ENCODE measurements around the gene GALNT11. TPM values are rescaled to one million over a fixed set of nuclear protein-coding genes. Genes with fewer than 3 reads are reported as not detected.

Gene GALNT11
- polyA plus RNA-seq, 2 of the 4 experiments (the other 2 are of a cell fraction): 27.4 to 44.3 TPM

- POLR2A ChIA-PET: no interaction called here
- Histone ChIP-seq H3K9me3 (no peaks in the 10 kb centered on the region), H3K4me2 (no peak overlapping the region), H3K27ac (no peak overlapping the region), H3K4me3 (no peak overlapping the region), H3K4me1 (no peaks in the 10 kb centered on the region)
- FAIRE-seq: no peak
- 90% methylated on average over 4 of the region's 4 CpGs for WGBS (ENCODE audit: missing lambda C conversion rate)
- TF ChIP-seq HOXA7 (CRISPR knock-in tag; IDR thresholded peaks at IDR 0.05) (no peak), HOXB5 (CRISPR knock-in tag; IDR thresholded peaks at IDR 0.05) (no peak)
- CTCF ChIA-PET: no interaction called here
- no peak for ATAC-seq
- no peak for DNase-seq (ENCODE audit: low read depth in 1 of 2, low spot score in 1 of 2)
These were observed 71.9 kb downstream of the GALNT11 start for GRCh38 chr7:152097330-152097729.

GRCh38 chr7:152103066-152103465, 77.6 kb downstream of the GALNT11 start:
- DNase-seq (ENCODE audit: low read depth in 1 of 2, low spot score in 1 of 2) (no peak), ATAC-seq (no peak), FAIRE-seq (no peak)
- H3K4me1 ChIP-seq: no peaks in the 10 kb centered on the region
- 88% methylated on average over 7 of the region's 7 CpGs for WGBS (ENCODE audit: missing lambda C conversion rate)
- no peaks in the 10 kb centered on the region for H3K9me3 ChIP-seq
- H3K4me3 ChIP-seq: no peak overlapping the region
- ChIA-PET POLR2A (no interaction called here), CTCF (interaction anchor here (1.2 kb wide), 1 partner anchor 15 kb away, joined by 4 read pairs; no protein-coding TSS in a partner anchor)
- no peak overlapping the region for H3K27ac ChIP-seq
- H3K4me2 ChIP-seq: no peak overlapping the region
- no peak for TF ChIP-seq ZNF302 (CRISPR knock-in tag; IDR thresholded peaks at IDR 0.05)
- TF ChIP-seq RNF2 (IDR thresholded peaks at IDR 0.05; ENCODE audit: borderline replicate concordance, low read depth): no peak

- ChIA-PET POLR2A (no interaction called here), CTCF (interaction anchor here (1.2 kb wide), 1 partner anchor 15 kb away, joined by 4 read pairs; no protein-coding TSS in a partner anchor)
- 74% methylated on average over 5 of the region's 5 CpGs for WGBS (ENCODE audit: missing lambda C conversion rate)
- no peak overlapping the region for H3K4me2 ChIP-seq
- FAIRE-seq: no peak
- no peaks in the 10 kb centered on the region for H3K9me3 ChIP-seq
- no peaks in the 10 kb centered on the region for H3K4me1 ChIP-seq
- no peak for ATAC-seq
- TF ChIP-seq SMC3 (IDR thresholded peaks at IDR 0.05): no peak
- no peak for TF ChIP-seq RAD21 (conservative IDR thresholded peaks at IDR 0.05 in 1 of 2, IDR thresholded peaks at IDR 0.05 in 1 of 2)
- no peak for TF ChIP-seq REST (IDR thresholded peaks at IDR 0.05)
- no peak for TF ChIP-seq PHF8 (IDR thresholded peaks at IDR 0.05; ENCODE audit: borderline replicate concordance, low read depth)
- no peak for TF ChIP-seq MAFK (IDR thresholded peaks at IDR 0.05; ENCODE audit: partially characterized antibody)
- TF ChIP-seq CEBPB (IDR thresholded peaks at IDR 0.05): no peak
- TF ChIP-seq POLR2AphosphoS2 (conservative IDR thresholded peaks at IDR 0.05; ENCODE audit: low read length): no peak
- no peak for TF ChIP-seq KDM1A (IDR thresholded peaks at IDR 0.05; ENCODE audit: low read depth)
- TF ChIP-seq CBX8 (IDR thresholded peaks at IDR 0.05): no peak
- TF ChIP-seq CHD2 (IDR thresholded peaks at IDR 0.05; ENCODE audit: low read length, partially characterized antibody): no peak
- TF ChIP-seq RFX5 (IDR thresholded peaks at IDR 0.05): no peak
- TF ChIP-seq PBX3 (IDR thresholded peaks at IDR 0.05): no peak
- no peak for TF ChIP-seq HOXB13 (CRISPR knock-in tag; IDR thresholded peaks at IDR 0.05; ENCODE audit: low read depth)
- TF ChIP-seq FOXS1 (CRISPR knock-in tag; IDR thresholded peaks at IDR 0.05): no peak
- TF ChIP-seq ZFP36 (IDR thresholded peaks at IDR 0.05; ENCODE audit: borderline replicate concordance, partially characterized antibody): no peak
- no peak for TF ChIP-seq GATA3 (IDR thresholded peaks at IDR 0.05; ENCODE audit: borderline replicate concordance)
- no peak for TF ChIP-seq HMGXB4 (CRISPR knock-in tag; IDR thresholded peaks at IDR 0.05; ENCODE audit: borderline replicate concordance)
- no peak for TF ChIP-seq USF2 (IDR thresholded peaks at IDR 0.05)
- no peak overlapping the region for H3K4me3 ChIP-seq
- no peak for DNase-seq (ENCODE audit: low read depth in 1 of 2, low spot score in 1 of 2)
- no peak overlapping the region for H3K27ac ChIP-seq
These were observed 78.2 kb downstream of the GALNT11 start for GRCh38 chr7:152103691-152104090.

All from A549 (cell line).